ENCODE measurements around the gene GLYATL3.
"Not testable (repeated sequence)": the region's sequence is repeated elsewhere in the genome, so short reads cannot be mapped to it uniquely, and the experiment has no call there.

Gene GLYATL3

DNA sequence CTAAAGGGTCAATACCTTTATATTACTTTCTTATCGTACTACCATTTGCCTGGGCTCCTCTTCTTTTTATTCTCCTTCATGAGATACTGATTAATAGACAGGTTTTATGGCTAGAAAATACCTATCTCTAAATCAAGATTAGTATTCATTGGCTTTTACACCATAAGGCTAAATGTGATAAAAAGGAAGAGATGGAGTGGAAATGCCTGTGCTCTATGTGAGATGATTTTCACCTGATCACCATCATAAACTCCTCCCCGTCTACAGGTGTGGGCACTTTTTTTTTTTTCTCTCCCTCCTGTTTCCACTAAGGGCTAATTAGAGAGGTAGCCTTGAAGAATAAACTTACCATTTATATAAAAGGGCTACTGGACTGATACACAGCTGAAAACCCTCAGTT, at the start of gene GLYATL3:
Gene GLYATL3, plus strand, starts transcription at position 301 of the 400 bp plus-strand sequence. CDS start 12,068 bp downstream, outside the sequence.
- DNase-seq (ENCODE audit: low read depth in 2 of 2, low spot score in 1 of 2), result no peak

DNA sequence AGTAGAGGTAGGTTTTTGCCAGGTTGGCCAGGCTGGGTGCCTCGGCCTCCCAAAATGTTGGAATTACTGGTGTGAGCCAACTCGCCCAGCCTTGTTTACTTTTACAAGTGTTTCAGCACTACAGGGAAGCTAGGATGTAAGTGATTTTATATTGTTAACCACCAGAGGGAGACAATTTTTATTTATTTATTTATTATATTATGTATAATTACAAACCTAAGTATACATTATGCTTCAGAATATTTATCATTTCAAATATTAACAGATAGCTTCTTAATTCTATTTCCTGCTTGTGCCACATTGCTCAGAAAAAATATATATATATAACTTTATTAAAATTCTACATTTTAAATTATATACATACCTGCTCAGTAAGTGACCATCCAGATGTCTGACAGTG, 46.5 kb upstream of the GLYATL3 start:
- DNase-seq (ENCODE audit: low read depth in 2 of 2, low spot score in 1 of 2), result no peak

DNA sequence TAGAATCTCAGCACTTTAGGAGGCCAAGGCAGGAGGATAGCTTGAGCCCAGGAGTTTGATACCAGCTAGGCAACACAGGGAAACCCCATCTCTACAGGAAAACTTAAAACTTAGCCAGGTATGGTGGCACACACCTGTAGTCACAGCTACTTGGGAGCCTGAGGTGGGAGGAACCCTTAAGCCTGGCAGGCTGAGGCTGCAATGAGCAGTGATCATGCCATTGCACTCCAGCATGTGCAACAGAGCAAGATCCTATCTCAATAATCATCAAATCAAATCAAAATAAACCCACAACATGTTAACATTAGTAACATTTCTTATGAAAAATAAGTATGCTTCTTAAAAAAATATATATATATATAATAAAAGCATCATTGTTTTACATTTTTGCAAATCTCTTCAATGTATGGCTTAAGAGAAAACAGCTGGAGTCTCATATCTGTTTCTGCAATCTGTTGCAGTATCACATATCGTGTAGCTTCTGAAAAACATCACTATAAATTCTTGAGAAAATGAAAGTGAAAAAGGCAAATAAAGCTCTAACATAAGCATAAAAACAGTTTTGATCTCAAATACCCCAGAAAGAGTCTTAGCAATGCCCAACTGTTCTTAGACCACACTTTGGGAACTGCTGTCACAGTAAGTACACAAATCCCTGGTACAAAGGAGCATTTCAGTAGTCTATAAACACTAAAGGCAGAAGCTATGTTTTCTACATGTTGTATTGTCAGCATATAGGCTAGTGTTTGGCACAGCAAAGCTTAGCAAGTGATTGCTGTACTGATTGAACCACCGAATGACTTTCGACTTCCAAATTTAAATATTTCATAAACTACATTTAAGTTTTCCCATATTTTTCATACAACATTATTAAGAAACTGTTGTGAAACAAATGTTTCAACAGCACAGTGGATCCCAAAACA, 44.7 kb upstream of the GLYATL3 start:
- DNase-seq (ENCODE audit: low read depth in 2 of 2, low spot score in 1 of 2), result no peak

DNA sequence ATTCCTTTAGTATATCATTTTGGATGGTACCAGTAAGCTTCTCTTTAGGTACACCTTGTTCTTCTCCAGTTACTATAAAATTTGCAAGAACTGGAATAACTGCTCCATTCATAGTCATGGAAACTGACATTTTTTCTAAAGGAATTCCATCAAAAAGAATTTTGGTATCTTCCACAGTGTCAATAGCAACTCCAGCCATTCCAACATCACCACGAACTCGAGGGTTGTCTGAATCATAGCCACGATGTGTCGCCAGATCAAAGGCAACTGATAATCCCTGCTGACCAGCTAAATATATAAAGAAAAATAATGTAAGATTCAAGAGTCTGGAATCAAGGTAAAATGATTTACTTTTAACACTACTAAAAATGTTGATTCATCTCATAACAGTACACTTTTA, 42.0 kb upstream of the GLYATL3 start:
- no peak for DNase-seq (ENCODE audit: low read depth in 2 of 2, low spot score in 1 of 2)

DNA sequence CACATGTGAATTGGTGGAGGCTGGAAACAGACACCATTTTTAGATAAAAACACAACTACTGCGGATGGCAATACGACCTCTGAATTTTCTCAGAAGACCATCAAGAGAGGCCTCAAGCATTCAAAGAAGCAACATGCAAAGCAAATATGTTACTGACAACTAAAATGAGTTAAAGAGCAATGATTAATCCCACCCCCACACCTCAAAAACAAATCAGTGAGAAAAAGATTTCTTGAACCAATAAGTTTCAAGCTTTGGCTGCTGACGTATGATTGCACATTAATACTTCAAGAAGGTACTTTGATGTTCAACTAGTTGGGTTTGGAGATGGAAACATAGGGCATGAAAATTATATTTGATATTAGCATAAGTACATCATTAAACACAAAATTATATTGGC, 37.7 kb upstream of the GLYATL3 start:
- DNase-seq (ENCODE audit: low read depth in 2 of 2, low spot score in 1 of 2), result no peak

DNA sequence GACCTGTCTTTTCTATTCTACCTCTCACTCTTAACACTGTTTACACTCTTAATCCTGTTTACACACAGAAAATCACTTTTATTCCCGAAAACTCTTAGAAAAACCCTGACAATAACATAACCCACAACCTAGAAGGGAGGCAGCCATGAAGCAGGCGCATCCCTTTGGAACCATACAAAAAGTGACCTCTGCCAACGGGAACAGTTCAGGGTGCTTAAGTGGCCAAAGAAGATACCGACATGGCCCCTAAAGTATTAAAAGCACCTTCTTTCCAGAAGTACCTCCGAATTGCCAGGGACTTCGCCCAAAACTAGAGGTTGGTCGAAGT, 37.2 kb upstream of the GLYATL3 start:
- no peak for DNase-seq (ENCODE audit: low read depth in 2 of 2, low spot score in 1 of 2)

DNA sequence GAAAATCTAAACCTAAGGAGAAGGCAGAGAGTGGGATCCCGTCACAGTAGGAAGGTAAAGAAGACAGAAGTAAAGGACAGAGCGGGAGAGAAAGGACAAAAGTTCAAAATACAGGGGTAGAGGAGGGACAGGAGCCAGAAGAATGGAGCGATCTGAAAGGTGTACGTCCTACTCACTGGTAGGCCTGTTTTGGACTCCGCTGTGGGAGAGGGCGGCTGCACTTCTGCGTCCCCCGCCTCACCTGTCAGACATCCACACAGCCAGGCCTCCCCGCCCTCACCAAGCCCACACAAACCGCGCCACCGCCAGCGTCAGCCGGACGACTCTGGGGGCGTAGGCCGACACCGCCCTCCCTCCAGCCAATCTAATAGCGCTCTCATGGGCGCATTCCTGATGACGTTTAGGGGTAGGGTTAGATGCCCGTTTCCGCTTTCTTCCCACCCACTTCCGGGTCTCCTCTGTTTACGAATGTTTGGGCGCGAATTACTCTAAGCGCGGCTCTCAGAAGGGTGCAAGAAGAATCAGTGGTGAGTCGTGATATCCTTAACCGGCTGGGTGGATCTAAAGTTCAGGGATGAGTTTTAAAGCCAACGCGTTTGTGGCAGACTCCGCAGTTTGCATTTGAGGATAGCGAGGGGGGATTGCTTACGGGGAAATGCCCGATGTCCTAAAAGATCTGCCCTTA, 36.7 kb upstream of the GLYATL3 start, which contains the start of the genes CENPQ and MMUT:
Gene CENPQ, plus strand, starts transcription at position 444 of the 685 bp plus-strand sequence. CDS start 6,807 bp downstream, outside the sequence.
Gene MMUT, minus strand, starts transcription at position 327 of the 685 bp plus-strand sequence. CDS start 3,787 bp downstream, outside the sequence.
- DNase-seq (ENCODE audit: low read depth in 2 of 2, low spot score in 1 of 2), result peak; percentile 72 to 78

DNA sequence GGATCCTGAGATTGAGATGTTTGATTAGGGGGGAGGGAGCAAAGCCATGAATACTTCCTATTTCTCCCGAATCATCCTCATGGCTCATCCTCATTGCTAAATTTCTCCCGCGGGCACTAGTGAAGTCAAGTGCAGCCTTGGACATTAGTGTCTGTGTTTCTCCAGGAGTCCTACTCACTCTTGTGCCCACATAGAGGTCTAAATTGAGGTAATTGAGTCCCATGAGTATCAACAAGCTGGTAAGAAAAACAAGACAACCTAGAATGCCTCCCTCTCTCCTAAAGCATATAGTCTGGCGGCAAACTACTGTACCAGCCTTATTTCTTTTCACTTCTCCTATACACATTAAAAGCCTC, 36.1 kb upstream of the GLYATL3 start:
- DNase-seq (ENCODE audit: low read depth in 2 of 2, low spot score in 1 of 2), result no peak

DNA sequence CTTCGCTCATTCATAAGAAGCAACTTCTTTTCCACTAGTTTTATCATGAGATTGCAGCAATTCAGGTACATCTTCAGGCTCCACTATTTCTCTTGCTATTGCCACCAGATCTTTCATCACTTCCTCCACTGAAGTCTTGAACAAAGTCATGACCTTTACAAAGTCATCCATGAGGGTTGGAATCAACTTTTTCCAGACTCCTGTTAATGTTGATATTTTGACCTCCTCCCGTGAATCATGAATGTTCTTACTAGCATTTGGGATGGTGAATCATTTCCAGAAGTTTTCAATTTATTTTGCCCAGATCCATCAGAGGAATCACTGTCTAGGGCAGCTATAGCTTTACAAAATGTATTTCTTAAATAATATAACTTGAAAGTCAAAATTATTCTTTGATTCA, 35.0 kb upstream of the GLYATL3 start:
- DNase-seq (ENCODE audit: low read depth in 2 of 2, low spot score in 1 of 2), result no peak

DNA sequence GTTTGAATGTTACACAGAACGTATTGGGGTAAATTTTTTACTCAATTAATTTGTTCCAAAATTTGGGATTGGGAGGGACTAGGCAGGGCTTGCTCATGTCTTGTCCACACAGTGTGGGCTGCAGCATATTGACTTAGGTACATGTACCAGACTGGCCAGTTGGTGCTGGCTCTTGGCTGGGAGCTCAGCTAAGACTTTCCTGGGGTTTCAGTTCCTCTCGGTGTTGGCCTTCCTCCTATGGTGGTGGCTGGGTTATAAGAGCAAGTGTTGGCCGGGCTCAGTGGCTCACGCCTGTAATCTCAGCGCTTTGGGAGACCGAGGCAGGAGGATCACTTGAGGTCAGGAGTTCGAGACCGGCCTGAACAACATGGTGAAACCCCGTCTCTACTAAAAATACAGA, 31.7 kb upstream of the GLYATL3 start:
- DNase-seq (ENCODE audit: low read depth in 2 of 2, low spot score in 1 of 2), result no peak

DNA sequence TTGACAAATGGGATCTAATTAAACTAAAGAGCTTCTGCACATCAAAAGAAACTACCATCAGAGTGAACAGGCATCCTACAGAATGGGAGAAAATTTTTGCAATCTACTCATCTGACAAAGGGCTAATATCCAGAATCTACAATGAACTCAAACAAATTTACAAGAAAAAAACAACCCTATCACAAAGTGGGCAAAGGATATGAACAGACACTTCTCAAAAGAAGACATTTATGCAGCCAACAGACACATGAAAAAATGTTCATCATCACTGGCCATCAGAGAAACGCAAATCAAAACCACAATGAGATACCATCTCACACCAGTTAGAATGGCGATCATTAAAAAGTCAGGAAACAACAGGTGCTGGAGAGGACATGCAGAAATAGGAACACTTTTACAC, 23.2 kb upstream of the GLYATL3 start:
- not testable (repeated sequence) for DNase-seq (ENCODE audit: low read depth in 2 of 2, low spot score in 1 of 2)

DNA sequence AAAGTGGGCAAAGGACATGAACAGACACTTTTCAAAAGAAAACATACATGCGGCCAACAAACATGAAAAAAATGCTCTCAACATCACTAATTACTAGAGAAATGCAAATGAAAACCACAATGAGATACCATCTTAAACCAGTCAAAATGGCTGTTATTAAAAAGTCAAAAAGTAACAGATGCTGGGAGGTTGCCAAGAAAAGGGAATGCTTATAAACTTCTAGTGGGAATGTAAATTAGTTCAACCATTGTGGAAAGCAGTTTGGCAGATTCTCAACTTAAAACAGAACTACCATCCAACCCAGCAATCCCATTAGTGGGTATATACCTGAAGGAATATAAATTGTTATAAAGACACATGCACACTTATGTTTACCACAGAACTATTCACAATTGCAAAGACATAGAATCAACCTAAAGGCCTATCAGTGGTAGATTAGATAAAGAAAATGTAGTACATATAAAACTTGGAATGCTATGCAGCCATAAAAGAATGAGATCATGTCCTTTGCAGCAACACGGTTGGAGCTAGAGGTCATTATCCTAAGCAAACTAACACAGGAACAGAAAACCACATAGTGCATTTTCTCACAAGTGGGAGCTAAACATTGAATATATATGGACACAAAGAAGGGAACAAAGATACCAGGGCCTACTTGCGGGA, 20.3 kb upstream of the GLYATL3 start:
- DNase-seq (ENCODE audit: low read depth in 2 of 2, low spot score in 1 of 2), result no peak

DNA sequence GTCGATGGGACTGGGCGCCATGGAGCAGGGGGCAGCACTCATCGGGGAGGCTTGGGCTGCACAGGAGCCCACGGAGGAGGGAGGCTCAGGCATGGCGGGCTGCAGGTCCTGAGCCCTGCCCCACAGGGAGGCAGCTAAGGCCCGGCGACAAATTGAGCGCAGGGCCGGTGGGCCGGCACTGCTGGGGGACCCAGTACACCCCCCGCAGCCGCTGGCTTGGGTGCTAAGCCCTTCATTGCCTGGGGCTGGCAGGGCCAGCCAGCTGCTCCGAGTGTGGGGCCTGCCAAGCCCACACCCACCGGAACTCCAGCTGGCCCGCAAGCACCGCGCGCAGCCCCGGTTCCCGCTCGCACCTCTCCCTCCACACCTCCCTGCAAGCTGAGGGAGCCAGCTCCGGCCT, 17.9 kb upstream of the GLYATL3 start:
- DNase-seq (ENCODE audit: low read depth in 2 of 2, low spot score in 1 of 2), result not testable (repeated sequence)

DNA sequence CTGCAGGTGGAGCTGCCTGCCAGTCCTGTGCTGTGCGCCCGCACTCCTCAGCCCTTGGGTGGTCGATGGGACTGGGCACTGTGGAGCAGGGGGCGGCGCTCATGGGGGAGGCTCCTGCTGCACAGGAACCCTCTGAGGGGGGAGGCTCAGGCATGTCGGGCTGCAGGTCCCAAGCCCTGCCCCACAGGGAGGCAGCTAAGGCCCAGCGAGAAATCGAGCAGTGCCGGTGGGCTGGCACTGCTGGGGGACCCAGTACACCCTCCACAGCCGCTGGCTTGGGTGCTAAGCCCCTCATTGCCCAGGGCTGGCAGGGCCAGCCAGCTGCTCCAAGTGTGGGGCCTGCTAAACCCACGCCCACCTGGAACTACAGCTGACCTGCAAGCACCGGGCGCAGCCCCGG, 16.3 kb upstream of the GLYATL3 start:
- not testable (repeated sequence) for DNase-seq (ENCODE audit: low read depth in 2 of 2, low spot score in 1 of 2)

DNA sequence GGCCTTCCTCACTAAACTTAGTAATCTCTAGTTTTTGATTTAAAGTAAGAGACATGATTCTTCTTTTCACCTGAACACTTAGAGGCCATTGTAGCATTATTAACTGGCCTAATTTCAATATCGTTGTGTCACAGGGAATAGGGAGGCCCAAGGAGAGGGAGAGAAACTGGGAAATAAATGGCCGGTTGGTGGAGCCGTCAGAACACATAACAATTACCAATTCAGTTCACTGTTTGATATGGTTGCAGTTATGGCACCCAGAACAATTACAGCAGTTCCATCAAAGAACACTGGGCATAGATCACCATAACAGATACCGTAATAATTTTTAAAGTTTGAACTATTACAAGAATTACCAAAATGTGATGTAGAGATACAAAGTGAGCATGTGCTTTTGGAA, 9.1 kb upstream of the GLYATL3 start:
- no peak for DNase-seq (ENCODE audit: low read depth in 2 of 2, low spot score in 1 of 2)

DNA sequence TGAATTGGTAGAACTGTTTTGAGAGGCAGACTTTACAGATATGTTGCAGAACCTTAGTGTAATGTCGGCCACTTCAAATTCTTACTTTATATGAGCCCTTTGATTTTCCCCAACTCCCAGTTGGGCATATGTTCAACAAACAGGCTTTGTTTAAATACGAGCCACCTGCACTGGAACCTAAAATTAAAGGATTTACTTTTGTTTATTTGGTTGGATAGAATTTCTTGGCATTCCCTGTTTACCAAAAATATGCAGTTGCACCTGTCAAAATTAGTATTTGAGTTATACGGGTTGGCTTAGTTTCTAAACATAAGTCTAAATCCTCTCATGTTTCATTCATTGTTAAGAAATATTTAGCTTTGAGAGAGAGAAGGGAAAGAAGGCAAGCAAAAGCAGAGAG, 2.4 kb upstream of the GLYATL3 start:
- no peak for DNase-seq (ENCODE audit: low read depth in 2 of 2, low spot score in 1 of 2)

DNA sequence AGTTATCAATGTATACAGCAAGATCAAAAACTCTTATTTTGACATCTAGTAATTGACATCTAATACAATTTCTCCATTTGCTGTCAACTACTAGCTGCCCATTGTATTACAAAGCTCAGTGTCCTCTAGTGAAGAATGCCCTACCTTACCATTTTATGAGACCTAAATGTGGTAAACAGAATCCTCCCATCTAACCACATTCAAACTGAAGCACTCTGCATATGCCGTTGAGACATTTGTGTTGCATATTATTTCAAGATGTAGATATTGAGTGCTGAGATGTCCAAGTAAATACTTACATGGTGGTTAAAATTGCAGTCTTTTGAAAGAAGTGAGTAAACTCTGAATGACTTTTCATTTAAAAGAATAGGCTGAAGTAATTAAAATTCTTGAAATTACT, 597 bp upstream of the GLYATL3 start:
- DNase-seq (ENCODE audit: low read depth in 2 of 2, low spot score in 1 of 2), result no peak

DNA sequence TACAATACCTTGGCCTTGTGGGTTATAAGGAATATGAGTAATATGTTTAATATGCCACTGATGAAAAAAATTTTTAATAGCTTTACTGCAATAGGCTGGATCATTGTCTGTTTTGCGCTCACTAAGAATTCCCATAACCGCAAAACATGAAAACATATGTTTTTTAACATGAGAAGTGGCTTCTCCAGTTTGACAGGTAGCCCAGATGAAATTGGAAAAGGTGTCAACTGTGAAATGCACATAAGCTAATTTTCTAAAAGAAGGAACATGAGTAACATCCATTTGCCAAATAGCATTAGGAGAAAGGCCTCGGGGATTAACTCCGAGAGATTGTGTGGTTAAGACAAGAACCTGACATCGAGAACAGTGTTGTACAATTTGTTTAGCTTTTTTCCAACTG, 4.9 kb downstream of the GLYATL3 start:
- no peak for DNase-seq (ENCODE audit: low read depth in 2 of 2, low spot score in 1 of 2)

DNA sequence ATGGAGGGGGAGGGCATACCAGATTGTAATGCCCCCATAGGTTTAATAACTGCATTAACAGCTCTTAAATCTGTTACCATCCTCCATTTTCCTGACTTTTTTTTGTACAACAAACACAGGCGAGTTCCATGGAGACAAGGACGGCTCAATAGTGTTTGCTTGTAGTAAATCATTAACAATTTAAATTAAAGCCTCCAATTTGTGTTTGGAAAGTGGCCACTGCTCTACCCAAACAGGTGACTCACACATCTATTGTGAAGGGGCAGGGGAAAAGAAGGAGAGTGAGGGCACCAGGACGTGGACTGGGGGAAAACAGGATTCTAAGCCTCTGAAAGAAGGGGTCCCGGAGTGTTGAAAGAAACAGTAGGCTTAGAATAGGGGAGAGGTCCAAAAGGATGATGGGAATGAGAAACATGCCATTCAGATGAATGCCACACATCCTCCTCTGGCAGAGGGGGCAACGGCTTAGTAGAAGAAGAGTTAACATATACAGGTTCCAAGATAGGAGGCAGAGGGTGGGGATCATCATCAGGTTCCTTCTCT, 6.9 kb downstream of the GLYATL3 start:
- DNase-seq (ENCODE audit: low read depth in 2 of 2, low spot score in 1 of 2), result no peak

DNA sequence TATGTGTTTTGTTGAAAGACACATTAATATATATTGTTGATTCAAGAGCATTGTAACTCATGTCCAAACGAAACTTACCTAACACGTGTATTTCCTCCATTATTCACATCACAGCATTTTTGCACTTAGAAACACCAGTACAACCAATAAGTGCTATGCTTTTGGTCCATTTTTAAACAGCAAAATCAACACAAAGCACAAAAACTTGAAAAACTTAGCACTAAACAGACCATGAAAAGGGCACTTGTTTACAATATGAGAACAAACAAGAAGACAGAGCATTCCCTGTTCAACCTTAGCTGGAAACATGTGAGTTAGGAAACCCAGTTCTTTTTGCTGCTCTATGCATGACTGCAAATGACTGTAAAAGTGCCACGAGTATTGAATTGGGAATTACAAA, 9.6 kb downstream of the GLYATL3 start:
- no peak for DNase-seq (ENCODE audit: low read depth in 2 of 2, low spot score in 1 of 2)

DNA sequence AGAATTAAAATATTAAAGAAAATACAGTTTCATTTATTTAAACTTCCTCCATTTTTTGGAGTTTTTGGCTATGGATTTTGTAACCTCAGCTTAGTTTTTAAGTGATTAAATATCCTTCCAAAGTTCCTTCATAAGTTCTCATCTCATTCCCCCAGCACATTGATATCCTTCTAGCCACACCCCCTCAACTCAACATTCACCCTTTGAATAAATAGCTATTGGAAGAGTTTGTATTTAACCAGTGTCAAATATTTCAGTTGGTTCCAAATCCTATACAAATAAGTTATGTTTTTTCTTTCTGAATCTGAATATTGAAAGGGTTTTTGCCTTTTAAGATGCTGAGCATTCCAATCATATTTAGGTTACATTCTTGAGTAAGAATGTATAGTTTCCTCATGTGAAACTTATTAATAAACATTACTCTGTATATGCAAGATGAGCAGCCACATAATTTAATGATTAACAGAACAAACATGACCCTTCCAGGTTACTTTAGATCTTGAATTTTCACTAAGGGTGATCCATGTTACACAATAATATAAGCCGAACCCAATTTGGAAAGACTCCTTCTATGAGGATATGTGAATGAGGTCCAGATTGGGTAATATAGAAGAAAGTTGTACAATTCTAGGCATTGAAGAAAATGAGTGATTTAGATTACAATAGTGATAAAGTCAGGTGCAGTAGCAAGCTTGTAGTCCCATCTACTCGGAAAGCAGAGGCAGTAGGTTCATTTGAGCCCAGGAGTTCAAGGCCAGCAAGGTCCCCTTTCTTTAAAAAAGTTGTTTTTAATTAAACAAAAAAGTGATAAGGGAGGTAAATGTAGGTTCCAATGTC, 13.6 kb downstream of the GLYATL3 start:
- no peak for DNase-seq (ENCODE audit: low read depth in 2 of 2, low spot score in 1 of 2)
